ENCODE measurements around the gene IMMP1L. TPM values are rescaled to one million over a fixed set of nuclear protein-coding genes. Genes with fewer than 3 reads are reported as not detected.

Gene IMMP1L
- total and polyA plus RNA-seq, 10 of the 15 experiments (the other 5 are each of a cell fraction or from before 2014, with no cell fraction given): 29.4 to 145 (median 85.8) TPM

DNA sequence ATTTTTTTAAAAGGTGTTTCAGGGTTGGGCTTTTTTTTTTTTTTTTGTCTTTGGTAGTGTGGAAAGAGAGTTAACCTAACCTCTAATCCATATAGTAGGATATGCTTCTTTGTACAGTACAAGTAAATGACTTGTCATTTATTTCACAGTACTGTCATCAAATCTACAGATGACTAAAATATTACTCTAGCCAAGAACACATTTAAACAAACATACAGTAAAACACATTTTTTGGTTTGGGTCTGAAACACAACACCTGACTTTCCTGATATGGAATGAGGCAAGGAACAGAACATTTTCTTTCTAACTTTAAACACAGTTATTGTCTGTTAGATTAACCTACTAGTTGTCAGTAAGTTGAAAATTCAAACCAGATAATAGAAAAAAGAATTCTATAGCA is 68.1 kb downstream of the IMMP1L start (continued):
- TF ChIP-seq, protein P1, sequence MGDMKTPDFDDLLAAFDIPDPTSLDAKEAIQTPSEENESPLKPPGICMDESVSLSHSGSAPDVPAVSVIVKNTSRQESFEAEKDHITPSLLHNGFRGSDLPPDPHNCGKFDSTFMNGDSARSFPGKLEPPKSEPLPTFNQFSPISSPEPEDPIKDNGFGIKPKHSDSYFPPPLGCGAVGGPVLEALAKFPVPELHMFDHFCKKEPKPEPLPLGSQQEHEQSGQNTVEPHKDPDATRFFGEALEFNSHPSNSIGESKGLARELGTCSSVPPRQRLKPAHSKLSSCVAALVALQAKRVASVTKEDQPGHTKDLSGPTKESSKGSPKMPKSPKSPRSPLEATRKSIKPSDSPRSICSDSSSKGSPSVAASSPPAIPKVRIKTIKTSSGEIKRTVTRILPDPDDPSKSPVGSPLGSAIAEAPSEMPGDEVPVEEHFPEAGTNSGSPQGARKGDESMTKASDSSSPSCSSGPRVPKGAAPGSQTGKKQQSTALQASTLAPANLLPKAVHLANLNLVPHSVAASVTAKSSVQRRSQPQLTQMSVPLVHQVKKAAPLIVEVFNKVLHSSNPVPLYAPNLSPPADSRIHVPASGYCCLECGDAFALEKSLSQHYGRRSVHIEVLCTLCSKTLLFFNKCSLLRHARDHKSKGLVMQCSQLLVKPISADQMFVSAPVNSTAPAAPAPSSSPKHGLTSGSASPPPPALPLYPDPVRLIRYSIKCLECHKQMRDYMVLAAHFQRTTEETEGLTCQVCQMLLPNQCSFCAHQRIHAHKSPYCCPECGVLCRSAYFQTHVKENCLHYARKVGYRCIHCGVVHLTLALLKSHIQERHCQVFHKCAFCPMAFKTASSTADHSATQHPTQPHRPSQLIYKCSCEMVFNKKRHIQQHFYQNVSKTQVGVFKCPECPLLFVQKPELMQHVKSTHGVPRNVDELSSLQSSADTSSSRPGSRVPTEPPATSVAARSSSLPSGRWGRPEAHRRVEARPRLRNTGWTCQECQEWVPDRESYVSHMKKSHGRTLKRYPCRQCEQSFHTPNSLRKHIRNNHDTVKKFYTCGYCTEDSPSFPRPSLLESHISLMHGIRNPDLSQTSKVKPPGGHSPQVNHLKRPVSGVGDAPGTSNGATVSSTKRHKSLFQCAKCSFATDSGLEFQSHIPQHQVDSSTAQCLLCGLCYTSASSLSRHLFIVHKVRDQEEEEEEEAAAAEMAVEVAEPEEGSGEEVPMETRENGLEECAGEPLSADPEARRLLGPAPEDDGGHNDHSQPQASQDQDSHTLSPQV (IDR thresholded peaks at IDR 0.05): no peak

DNA sequence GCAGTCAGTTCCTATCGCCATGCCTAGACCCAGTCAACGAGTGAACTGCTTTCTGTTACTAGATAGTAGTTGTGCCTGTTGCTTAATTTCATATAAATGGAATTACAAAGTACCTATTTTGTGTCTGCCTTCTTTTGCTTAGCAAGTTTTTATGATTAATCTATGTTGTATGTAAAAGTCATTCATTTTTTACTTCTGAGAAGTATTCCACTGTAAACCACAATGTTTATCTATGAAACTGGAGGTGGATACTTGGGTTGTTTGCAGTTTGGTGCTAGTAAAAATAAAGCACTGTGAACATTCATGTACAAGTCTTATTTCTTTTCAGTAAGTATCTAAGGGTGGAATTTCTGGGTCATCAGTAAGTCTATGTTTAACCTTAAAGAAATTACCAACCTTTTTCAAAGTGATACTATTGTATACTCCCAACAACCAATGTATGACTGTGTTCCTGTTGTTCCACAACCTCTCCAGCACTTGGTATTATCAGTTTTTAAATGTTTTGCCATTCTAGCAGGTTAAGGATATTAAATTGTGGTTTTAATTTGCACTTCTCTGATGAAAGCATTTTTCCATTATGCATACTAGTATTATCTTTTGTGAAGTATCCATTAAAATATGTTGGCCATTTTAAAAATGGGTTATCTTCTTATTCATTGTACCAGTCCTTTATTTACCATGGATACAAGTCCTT is 71.5 kb downstream of the IMMP1L start:
- Histone ChIP-seq H2AFZ (ENCODE audit: control insufficient read depth, low read depth, low read length) (no peak overlapping the region), H3K4me3 (no peak overlapping the region), H3K4me1 (ENCODE audit: control insufficient read depth, insufficient read depth, low read length) (no peaks in the 10 kb centered on the region), H3K9ac (ENCODE audit: control insufficient read depth, insufficient read depth, low read length) (no peak overlapping the region), H4K20me1 (ENCODE audit: control insufficient read depth, insufficient read depth) (no peaks in the 10 kb centered on the region), H3K27me3 (replicated peaks in 1 of 2; ENCODE audit: control insufficient read depth in 2 of 2, insufficient read depth in 2 of 2, low read length in 1 of 2) (no peaks in the 10 kb centered on the region), H3K9me3 (replicated peaks; ENCODE audit: control insufficient read depth, insufficient read depth, low read length) (no peaks in the 10 kb centered on the region), H3K36me3 (ENCODE audit: control insufficient read depth in 2 of 2, insufficient read depth in 2 of 2, low read length in 1 of 2) (no peaks in the 10 kb centered on the region), H3K27ac (ENCODE audit: control insufficient read depth, insufficient read depth) (no peak overlapping the region), H3K79me2 (ENCODE audit: control insufficient read depth, insufficient read depth, low read length) (no peaks in the 10 kb centered on the region), H3K4me2 (ENCODE audit: control insufficient read depth, insufficient read depth) (no peak overlapping the region)
- BruUV-seq (replicated peaks): no TSS peak
- ATAC-seq (no peak), DNase-seq (ENCODE audit: low read depth, low spot score) (no peak), FAIRE-seq (no peak)
- ChIA-PET RAD21 (ENCODE audit: unreplicated experiment) (no interaction called here), CTCF (no interaction called here), SMC1A (ENCODE audit: uncharacterized antibody, unreplicated experiment) (no interaction called here), POLR2A (no interaction called here)
- WGBS (ENCODE audit: insufficient coverage, insufficient replicate concordance, low lambda C conversion rate, missing lambda C conversion rate): 98% methylated on average over 2 of the region's 2 CpGs
- intact Hi-C loops (cut with micrococcal nuclease; ENCODE audit: unreplicated experiment) (no loop called here), in situ Hi-C loops (cut with MboI) (no loop called here)
- TF ChIP-seq, protein P2, sequence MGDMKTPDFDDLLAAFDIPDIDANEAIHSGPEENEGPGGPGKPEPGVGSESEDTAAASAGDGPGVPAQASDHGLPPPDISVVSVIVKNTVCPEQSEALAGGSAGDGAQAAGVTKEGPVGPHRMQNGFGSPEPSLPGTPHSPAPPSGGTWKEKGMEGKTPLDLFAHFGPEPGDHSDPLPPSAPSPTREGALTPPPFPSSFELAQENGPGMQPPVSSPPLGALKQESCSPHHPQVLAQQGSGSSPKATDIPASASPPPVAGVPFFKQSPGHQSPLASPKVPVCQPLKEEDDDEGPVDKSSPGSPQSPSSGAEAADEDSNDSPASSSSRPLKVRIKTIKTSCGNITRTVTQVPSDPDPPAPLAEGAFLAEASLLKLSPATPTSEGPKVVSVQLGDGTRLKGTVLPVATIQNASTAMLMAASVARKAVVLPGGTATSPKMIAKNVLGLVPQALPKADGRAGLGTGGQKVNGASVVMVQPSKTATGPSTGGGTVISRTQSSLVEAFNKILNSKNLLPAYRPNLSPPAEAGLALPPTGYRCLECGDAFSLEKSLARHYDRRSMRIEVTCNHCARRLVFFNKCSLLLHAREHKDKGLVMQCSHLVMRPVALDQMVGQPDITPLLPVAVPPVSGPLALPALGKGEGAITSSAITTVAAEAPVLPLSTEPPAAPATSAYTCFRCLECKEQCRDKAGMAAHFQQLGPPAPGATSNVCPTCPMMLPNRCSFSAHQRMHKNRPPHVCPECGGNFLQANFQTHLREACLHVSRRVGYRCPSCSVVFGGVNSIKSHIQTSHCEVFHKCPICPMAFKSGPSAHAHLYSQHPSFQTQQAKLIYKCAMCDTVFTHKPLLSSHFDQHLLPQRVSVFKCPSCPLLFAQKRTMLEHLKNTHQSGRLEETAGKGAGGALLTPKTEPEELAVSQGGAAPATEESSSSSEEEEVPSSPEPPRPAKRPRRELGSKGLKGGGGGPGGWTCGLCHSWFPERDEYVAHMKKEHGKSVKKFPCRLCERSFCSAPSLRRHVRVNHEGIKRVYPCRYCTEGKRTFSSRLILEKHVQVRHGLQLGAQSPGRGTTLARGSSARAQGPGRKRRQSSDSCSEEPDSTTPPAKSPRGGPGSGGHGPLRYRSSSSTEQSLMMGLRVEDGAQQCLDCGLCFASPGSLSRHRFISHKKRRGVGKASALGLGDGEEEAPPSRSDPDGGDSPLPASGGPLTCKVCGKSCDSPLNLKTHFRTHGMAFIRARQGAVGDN (IDR thresholded peaks at IDR 0.05): no peak
- TF ChIP-seq NRF1 (conservative IDR thresholded peaks at IDR 0.05; ENCODE audit: low read depth, low read length) (no peak), BRCA1 (IDR thresholded peaks at IDR 0.05; ENCODE audit: low read depth, low read length) (no peak), RUNX3 (IDR thresholded peaks at IDR 0.05; ENCODE audit: low read length) (no peak)

Data from GM12878 (cell line).